Sigmoid colon (tissue), 7 donors: ENCODE measurements around the gene KBTBD6. TPM values are rescaled to one million over a fixed set of nuclear protein-coding genes. Genes with fewer than 3 reads are reported as not detected.

Experiments used
- DNase-seq: peaks from one replicate; pipeline ENCODE4 v3.0.0-alpha.2; 2019
- H3K27ac ChIP-seq, 4 donors: fragments of 200-600 bp; sonication (generic); one replicate each; pipeline ENCODE4 v1.5.1; 2016 to 2019; ENCODE audit warnings: mild to moderate bottlenecking in 1 of 4
- H3K27me3 ChIP-seq, 3 donors: fragments of 200-600 bp; sonication (generic); one replicate each; pipeline ENCODE4 v1.5.1; 2019; ENCODE audit warnings: mild to moderate bottlenecking in 1 of 3
- H3K36me3 ChIP-seq, 4 donors: fragments of 200-600 bp; sonication (generic); one replicate each; pipeline ENCODE4 v1.5.1; 2016 to 2019
- H3K4me1 ChIP-seq, 4 donors: fragments of 200-600 bp; sonication (generic); one replicate each; pipeline ENCODE4 v1.5.1; 2017 to 2019
- H3K4me3 ChIP-seq, 4 donors: fragments of 200-600 bp; sonication (generic); one replicate each; pipeline ENCODE4 v1.5.1; 2017 to 2019; ENCODE audit warnings: mild to moderate bottlenecking in 2 of 4, moderate library complexity in 1 of 4
- H3K9me3 ChIP-seq, 4 donors: fragments of 200-600 bp in 3 of 4; sonication (generic) in 3 of 4; one replicate each; pipeline versions ENCODE4 v1.5.1 to v1.6.1; 2013 to 2019
- EP300 ChIP-seq, 4 donors: sonication (generic); formaldehyde crosslinking; IDR thresholded peaks; one replicate each; pipeline ENCODE4 v1.6.1; 2017; ENCODE audit warnings: antibody characterized with exemption in 4 of 4
- POLR2A ChIP-seq, 2 donors: fragments of 450-650 bp; IDR thresholded peaks; one replicate each; pipeline ENCODE4 v1.6.1; 2016; ENCODE audit warnings: antibody characterized with exemption in 2 of 2, mild to moderate bottlenecking in 2 of 2, moderate library complexity in 2 of 2
- POLR2AphosphoS5 ChIP-seq, 4 donors: sonication (generic); formaldehyde crosslinking; IDR thresholded peaks; one replicate each; pipeline ENCODE4 v1.6.1; 2017; ENCODE audit warnings: antibody characterized with exemption in 4 of 4
- WGBS, 2 donors: extraction: QIAGEN DNeasy Blood & Tissue Kit; methylation state at CpG; one replicate each; pipeline ENCODE4 v1.1.7; 2013; 5-methylcytosine and 5-hydroxymethylcytosine counted together
- intact Hi-C: fragments of 100-400 bp; cut with DNase I; formaldehyde crosslinking; loops from one replicate; pipeline ENCODE4 v1.15.1; 2023
- polyA plus RNA-seq, 3 donors: library from polyadenylated mRNA; stranded (reverse); fragments of 200-250 nt; gene quantifications; one replicate each; pipeline ENCODE4 v1.2.3, GENCODE V29; 2013
- total RNA-seq, 4 donors: library from RNA; depleted of rRNA; stranded (reverse); fragments of >200 nt; gene quantifications; one replicate each; pipeline ENCODE4 v1.1.0, GENCODE V29; 2016
- TF ChIP-seq, protein P1 (sequence below), 4 experiments: fragments of 450-650 bp in 3 of 4; fragments of 200-600 bp in 1 of 4; IDR thresholded peaks; one replicate each; pipeline ENCODE4 v1.5.1; 2016 to 2019; ENCODE audit warnings: antibody characterized with exemption in 4 of 4, mild to moderate bottlenecking in 3 of 4, moderate library complexity in 2 of 4
- donor health status: healthy with polysubstance abuse.
- donor health status: Bipolar disorder and iron deficiency.
- donor health status: healthy.

KBTBD6 gene, protein sequence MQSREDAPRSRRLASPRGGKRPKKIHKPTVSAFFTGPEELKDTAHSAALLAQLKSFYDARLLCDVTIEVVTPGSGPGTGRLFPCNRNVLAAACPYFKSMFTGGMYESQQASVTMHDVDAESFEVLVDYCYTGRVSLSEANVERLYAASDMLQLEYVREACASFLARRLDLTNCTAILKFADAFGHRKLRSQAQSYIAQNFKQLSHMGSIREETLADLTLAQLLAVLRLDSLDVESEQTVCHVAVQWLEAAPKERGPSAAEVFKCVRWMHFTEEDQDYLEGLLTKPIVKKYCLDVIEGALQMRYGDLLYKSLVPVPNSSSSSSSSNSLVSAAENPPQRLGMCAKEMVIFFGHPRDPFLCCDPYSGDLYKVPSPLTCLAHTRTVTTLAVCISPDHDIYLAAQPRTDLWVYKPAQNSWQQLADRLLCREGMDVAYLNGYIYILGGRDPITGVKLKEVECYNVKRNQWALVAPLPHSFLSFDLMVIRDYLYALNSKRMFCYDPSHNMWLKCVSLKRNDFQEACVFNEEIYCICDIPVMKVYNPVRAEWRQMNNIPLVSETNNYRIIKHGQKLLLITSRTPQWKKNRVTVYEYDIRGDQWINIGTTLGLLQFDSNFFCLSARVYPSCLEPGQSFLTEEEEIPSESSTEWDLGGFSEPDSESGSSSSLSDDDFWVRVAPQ
- 10 to 100 TPM in 2 of 4 donors, 1 to 10 TPM in 2; 6.7 to 10.7 (median 9.9) TPM for total RNA-seq
- polyA plus RNA-seq, result 1 to 10 TPM; 1.2 to 3.9 (median 1.4) TPM

DNA sequence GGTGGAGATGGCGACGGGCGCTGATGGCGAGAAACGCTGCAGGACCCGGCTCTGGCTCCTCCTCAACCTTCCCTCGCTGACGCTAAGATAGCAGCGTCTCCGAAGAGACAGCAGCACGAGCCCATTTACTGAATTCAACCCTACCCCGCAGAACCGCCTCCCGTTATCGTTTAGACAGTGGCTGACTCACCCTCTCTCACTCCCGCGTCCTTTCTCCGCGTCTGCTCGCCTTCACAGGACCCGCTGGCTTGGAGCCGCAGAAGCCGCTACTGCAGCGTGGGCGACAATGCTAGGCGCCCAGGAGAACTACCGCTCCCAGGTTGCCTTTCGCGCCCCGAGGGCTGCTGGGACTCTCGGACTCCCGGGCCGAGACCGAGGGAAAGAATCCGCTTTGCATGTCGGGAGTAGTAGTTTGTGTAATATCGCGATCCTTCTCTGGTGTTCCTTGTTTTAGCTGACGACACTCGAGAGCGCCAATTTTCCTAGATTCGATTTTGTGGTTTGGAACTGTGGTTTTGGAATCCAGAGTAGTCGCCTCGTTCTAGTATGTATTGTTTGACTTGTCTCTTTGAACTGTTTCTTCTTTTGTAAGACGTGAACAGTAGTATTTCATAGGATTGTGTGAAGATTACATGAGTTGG is at the start of gene KBTBD6:
TSS of gene KBTBD6 (minus strand) at position 291 of the 641 bp plus-strand sequence. CDS start 291 bp downstream, outside the sequence.
- 0% methylated on average over 45 of the region's 45 CpGs for WGBS, 2 donors
- H3K27ac ChIP-seq, result peak within 1 kb of the TSS; percentile 90 to 93 (median 91)
- no peaks in the 10 kb centered on the region for H3K27me3 ChIP-seq
- no peaks in the 10 kb centered on the region for H3K9me3 ChIP-seq
- H3K4me1 ChIP-seq, result peaks cover 0 to 43% (median 32%) of the 10 kb centered on the region in 4 donors
- peak within 1 kb of the TSS; percentile 66 to 85 (median 78) for H3K4me3 ChIP-seq
- peak; percentile 97 for DNase-seq
- intact Hi-C loops, result loop anchor here (1.0 to 2.0 kb wide), 3 partner anchors 62 to 131 kb away; partner anchors contain the start of genes KBTBD7, MTRF1 and WBP4
- TF ChIP-seq EP300 (IDR thresholded peaks at IDR 0.05) (peak in 1 of 4 donors; percentile 54), POLR2A (IDR thresholded peaks at IDR 0.05) (peak; percentile 38 to 59), POLR2AphosphoS5 (IDR thresholded peaks at IDR 0.05) (peak; percentile 86 to 95 (median 93))
- TF ChIP-seq, protein P1, sequence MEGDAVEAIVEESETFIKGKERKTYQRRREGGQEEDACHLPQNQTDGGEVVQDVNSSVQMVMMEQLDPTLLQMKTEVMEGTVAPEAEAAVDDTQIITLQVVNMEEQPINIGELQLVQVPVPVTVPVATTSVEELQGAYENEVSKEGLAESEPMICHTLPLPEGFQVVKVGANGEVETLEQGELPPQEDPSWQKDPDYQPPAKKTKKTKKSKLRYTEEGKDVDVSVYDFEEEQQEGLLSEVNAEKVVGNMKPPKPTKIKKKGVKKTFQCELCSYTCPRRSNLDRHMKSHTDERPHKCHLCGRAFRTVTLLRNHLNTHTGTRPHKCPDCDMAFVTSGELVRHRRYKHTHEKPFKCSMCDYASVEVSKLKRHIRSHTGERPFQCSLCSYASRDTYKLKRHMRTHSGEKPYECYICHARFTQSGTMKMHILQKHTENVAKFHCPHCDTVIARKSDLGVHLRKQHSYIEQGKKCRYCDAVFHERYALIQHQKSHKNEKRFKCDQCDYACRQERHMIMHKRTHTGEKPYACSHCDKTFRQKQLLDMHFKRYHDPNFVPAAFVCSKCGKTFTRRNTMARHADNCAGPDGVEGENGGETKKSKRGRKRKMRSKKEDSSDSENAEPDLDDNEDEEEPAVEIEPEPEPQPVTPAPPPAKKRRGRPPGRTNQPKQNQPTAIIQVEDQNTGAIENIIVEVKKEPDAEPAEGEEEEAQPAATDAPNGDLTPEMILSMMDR (IDR thresholded peaks at IDR 0.05), result no peak
- no peaks in the 10 kb centered on the region for H3K36me3 ChIP-seq

- intact Hi-C loops, result no loop called here
- no peaks in the 10 kb centered on the region for H3K9me3 ChIP-seq
- H3K36me3 ChIP-seq, result no peaks in the 10 kb centered on the region
- no peaks in the 10 kb centered on the region for H3K27me3 ChIP-seq
- H3K4me1 ChIP-seq, result no peaks in the 10 kb centered on the region
- TF ChIP-seq EP300 (IDR thresholded peaks at IDR 0.05), result no peak
- TF ChIP-seq POLR2A (IDR thresholded peaks at IDR 0.05), result no peak
- no peak overlapping the region for H3K4me3 ChIP-seq
- H3K27ac ChIP-seq, result no peak overlapping the region
- DNase-seq, result no peak
These were observed 49.6 kb upstream of the KBTBD6 start for GRCh38 chr13:41182231-41182630.

- H3K4me1 ChIP-seq, result no peaks in the 10 kb centered on the region
- WGBS, 2 donors, result 38 to 66% methylated on average over 4 of the region's 4 CpGs
- H3K27ac ChIP-seq, result no peak overlapping the region
- no peak for DNase-seq
- TF ChIP-seq POLR2AphosphoS5 (IDR thresholded peaks at IDR 0.05) (no peak), EP300 (IDR thresholded peaks at IDR 0.05) (no peak), POLR2A (IDR thresholded peaks at IDR 0.05) (no peak)
- TF ChIP-seq, protein P1 (IDR thresholded peaks at IDR 0.05), result no peak
- no peaks in the 10 kb centered on the region for H3K36me3 ChIP-seq
- intact Hi-C loops, result no loop called here
- no peak overlapping the region for H3K4me3 ChIP-seq
- H3K9me3 ChIP-seq, result peaks cover 0 to 3% (median 1%) of the 10 kb centered on the region in 4 donors
- no peaks in the 10 kb centered on the region for H3K27me3 ChIP-seq
These were observed 47.1 kb upstream of the KBTBD6 start for GRCh38 chr13:41179593-41180250.

DNA sequence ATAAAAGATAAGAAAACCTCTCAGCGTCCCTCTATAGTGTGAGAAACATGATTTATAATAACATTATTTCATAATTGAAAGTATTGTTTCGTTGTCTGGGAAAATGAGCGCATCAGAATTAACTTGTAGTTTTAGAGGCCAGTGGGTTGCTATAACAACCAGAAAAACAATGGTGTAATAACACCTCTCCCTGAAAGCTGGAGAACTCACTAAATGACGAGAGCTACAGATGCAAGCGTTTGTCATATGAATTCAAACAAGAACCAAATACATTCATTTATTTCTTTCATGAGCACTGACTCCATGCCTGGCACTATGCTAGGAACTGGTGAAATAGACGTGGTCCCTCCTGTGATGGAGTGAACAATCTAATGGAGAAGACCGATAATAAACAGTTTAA is 45.4 kb upstream of the KBTBD6 start:
- Histone ChIP-seq H3K27ac (peak overlapping the region in 1 of 4 donors; percentile 41), H3K4me1 (no peaks in the 10 kb centered on the region), H3K36me3 (no peaks in the 10 kb centered on the region), H3K9me3 (peaks cover 0 to 3% (median 1%) of the 10 kb centered on the region in 4 donors), H3K27me3 (no peaks in the 10 kb centered on the region), H3K4me3 (no peak overlapping the region)
- TF ChIP-seq EP300 (IDR thresholded peaks at IDR 0.05), result no peak
- TF ChIP-seq POLR2A (IDR thresholded peaks at IDR 0.05), result no peak
- TF ChIP-seq POLR2AphosphoS5 (IDR thresholded peaks at IDR 0.05), result no peak
- TF ChIP-seq, protein P1 (IDR thresholded peaks at IDR 0.05), result no peak
- DNase-seq, result no peak
- intact Hi-C loops, result no loop called here
- 84 to 87% methylated on average over 7 of the region's 7 CpGs for WGBS, 2 donors
